Esophagus squamous epithelium (tissue), 5 donors: ENCODE data around the gene ABCC2. TPM values are rescaled to one million over a fixed set of nuclear protein-coding genes. Genes with fewer than 3 reads are reported as not detected.

ENCODE experiments used
- DNase-seq: peaks from one replicate; lab custom pipeline; 2025; lab: John Stamatoyannopoulos, UW
- H3K27ac ChIP-seq, 4 donors: fragments of 200-600 bp; sonication (generic); one replicate each; pipeline ENCODE4 v1.5.1; 2016 to 2019; ENCODE audit warnings: mild to moderate bottlenecking in 1 of 4
- H3K27me3 ChIP-seq, 4 donors: fragments of 200-600 bp; sonication (generic); 1 replicate in 3 of 4; 2 replicates in 1 of 4; pipeline versions ENCODE4 v1.5.1 to v1.6.0; 2017 to 2021; ENCODE audit warnings: antibody characterized with exemption in 1 of 4
- H3K36me3 ChIP-seq, 3 donors: fragments of 200-600 bp; sonication (generic); one replicate each; pipeline ENCODE4 v1.5.1; 2016 to 2019
- H3K4me1 ChIP-seq, 3 donors: fragments of 200-600 bp; sonication (generic); one replicate each; pipeline ENCODE4 v1.5.1; 2017 to 2019
- H3K4me3 ChIP-seq, 4 donors: fragments of 200-600 bp; sonication (generic); 1 replicate in 3 of 4; 2 replicates in 1 of 4; pipeline ENCODE4 v1.5.1; 2016 to 2019; ENCODE audit warnings: mild to moderate bottlenecking in 2 of 4, moderate library complexity in 1 of 4
- H3K9me3 ChIP-seq, 3 donors: fragments of 200-600 bp; sonication (generic); one replicate each; pipeline ENCODE4 v1.5.1; 2016 to 2019
- POLR2A ChIP-seq, 4 donors: fragments of 450-650 bp; IDR thresholded peaks; one replicate each; pipeline ENCODE4 v1.6.1; 2017; ENCODE audit warnings: antibody characterized with exemption in 4 of 4, mild to moderate bottlenecking in 4 of 4, moderate library complexity in 3 of 4
- whole genome bisulfite sequencing, 2 donors: methylation state at CpG; one replicate each; pipeline ENCODE4 v1.1.5; 2018; 5-methylcytosine and 5-hydroxymethylcytosine counted together
- intact Hi-C: fragments of 100-400 bp; cut with DNase I; formaldehyde crosslinking; loops from one replicate; pipeline ENCODE4 v1.15.0; 2022
- total RNA-seq, 4 donors: library from RNA; depleted of rRNA; stranded (reverse); fragments of >200 nt; gene quantifications; one replicate each; pipeline ENCODE4 v1.1.0, GENCODE V29; 2016
- TF ChIP-seq, protein P1 (sequence below), 6 experiments: fragments of 450-650 bp in 4 of 6; fragments of 200-600 bp in 2 of 6; sonication (generic) in 2 of 6; IDR thresholded peaks; one replicate each; pipeline ENCODE4 v1.5.1; 2016 to 2019; ENCODE audit warnings: antibody characterized with exemption in 6 of 6, mild to moderate bottlenecking in 4 of 6, moderate library complexity in 4 of 6
- donor health status: DM: yes; HTN: yes; CAD: no.

ABCC2 gene
- total RNA-seq, 4 donors from 2014 or later = 0.61 to 2.2 (median 1.1) TPM

DNA sequence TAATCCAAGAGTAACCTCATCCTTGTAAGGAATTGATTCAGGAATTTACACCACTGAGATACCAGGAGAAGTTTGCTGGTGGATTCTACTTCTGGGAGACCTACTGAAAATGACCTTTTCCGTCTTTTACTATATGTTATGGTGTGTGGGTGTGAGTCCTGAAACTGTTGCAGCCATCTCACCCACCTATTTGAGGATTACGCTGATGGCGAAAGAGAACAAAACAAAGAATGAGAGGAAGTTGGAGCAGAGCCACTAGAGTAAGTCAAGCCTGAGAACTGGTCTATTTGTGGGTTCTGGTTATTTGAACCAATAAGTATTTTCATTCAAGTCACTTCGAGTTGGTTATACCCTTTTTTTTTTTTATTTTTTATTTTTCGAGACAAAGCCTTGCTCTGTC is 12.7 kb upstream of the ABCC2 start:
- DNase-seq = no peak
- Histone ChIP-seq H3K36me3 (no peaks in the 10 kb centered on the region), H3K4me3 (no peak overlapping the region), H3K9me3 (no peaks in the 10 kb centered on the region), H3K27me3 (no peaks in the 10 kb centered on the region), H3K4me1 (no peaks in the 10 kb centered on the region), H3K27ac (no peak overlapping the region)
- 75 to 76% methylated on average over 5 of the region's 5 CpGs for WGBS, 2 donors
- TF ChIP-seq POLR2A (IDR thresholded peaks at IDR 0.05) = no peak
- TF ChIP-seq, protein P1, sequence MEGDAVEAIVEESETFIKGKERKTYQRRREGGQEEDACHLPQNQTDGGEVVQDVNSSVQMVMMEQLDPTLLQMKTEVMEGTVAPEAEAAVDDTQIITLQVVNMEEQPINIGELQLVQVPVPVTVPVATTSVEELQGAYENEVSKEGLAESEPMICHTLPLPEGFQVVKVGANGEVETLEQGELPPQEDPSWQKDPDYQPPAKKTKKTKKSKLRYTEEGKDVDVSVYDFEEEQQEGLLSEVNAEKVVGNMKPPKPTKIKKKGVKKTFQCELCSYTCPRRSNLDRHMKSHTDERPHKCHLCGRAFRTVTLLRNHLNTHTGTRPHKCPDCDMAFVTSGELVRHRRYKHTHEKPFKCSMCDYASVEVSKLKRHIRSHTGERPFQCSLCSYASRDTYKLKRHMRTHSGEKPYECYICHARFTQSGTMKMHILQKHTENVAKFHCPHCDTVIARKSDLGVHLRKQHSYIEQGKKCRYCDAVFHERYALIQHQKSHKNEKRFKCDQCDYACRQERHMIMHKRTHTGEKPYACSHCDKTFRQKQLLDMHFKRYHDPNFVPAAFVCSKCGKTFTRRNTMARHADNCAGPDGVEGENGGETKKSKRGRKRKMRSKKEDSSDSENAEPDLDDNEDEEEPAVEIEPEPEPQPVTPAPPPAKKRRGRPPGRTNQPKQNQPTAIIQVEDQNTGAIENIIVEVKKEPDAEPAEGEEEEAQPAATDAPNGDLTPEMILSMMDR (IDR thresholded peaks at IDR 0.05) = no peak
- intact Hi-C loops = no loop called here

DNA sequence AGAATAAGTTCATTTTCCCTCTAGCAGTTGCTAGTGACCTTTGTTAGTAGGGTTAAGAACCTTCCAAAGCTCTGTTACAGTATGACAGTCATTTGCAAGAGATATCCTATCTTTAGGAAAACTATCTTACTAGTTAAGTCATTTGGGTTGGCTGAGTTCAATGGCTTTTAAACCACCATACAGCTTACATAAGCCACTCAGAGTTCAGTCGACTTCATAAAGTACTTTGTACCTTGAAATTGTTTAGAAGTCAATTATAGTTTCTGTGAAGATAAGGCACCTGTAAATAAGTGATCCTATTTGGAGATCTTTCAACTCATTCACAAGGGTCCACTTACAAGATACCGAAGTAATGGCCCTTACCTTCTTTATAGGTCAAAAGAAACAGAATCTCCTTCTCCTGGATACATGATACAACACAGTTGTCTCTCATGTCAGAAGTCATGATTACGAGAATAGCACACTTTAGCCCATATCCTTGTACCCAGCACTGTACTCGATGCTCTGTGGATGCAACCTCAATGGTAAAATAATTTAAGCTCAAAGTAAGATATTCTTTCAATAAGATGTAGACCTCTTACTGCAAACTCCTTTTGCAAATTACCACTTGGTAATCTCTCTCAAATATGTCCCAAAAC is 11.9 kb upstream of the ABCC2 start:
- TF ChIP-seq POLR2A (IDR thresholded peaks at IDR 0.05) = no peak
- TF ChIP-seq, protein P1 (IDR thresholded peaks at IDR 0.05) = no peak
- H3K36me3 ChIP-seq = no peaks in the 10 kb centered on the region
- H3K9me3 ChIP-seq = no peaks in the 10 kb centered on the region
- no peak overlapping the region for H3K4me3 ChIP-seq
- no peak for DNase-seq
- intact Hi-C loops = no loop called here
- 88 to 89% methylated on average over 4 of the region's 4 CpGs for WGBS, 2 donors
- peaks cover 0 to 2% (median 0%) of the 10 kb centered on the region in 3 donors for H3K4me1 ChIP-seq
- no peaks in the 10 kb centered on the region for H3K27me3 ChIP-seq
- no peak overlapping the region for H3K27ac ChIP-seq

- peak overlapping the region; percentile 35 to 64 (median 42) for H3K27ac ChIP-seq
- TF ChIP-seq, protein P1 (IDR thresholded peaks at IDR 0.05) = no peak
- TF ChIP-seq POLR2A (IDR thresholded peaks at IDR 0.05) = no peak
These were observed 6.6 kb upstream of the ABCC2 start for GRCh38 chr10:99775850-99776249.

GRCh38 chr10:99777918-99778714 is 4.3 kb upstream of the ABCC2 start:
- no peak overlapping the region for H3K4me3 ChIP-seq
- no peaks in the 10 kb centered on the region for H3K36me3 ChIP-seq
- WGBS, 2 donors = 87% methylated on average over 1 of the region's 1 CpG
- H3K9me3 ChIP-seq = no peaks in the 10 kb centered on the region
- H3K4me1 ChIP-seq = peaks cover 0 to 33% (median 30%) of the 10 kb centered on the region in 3 donors
- intact Hi-C loops = no loop called here
- DNase-seq = no peak
- H3K27me3 ChIP-seq = no peaks in the 10 kb centered on the region
- TF ChIP-seq, protein P1 (IDR thresholded peaks at IDR 0.05) = no peak
- H3K27ac ChIP-seq = no peak overlapping the region

More at GRCh38 chr10:99775850-99776249, 6.6 kb upstream of the ABCC2 start:
- H3K36me3 ChIP-seq = no peaks in the 10 kb centered on the region
- H3K4me3 ChIP-seq = no peak overlapping the region
- H3K9me3 ChIP-seq = no peaks in the 10 kb centered on the region
- H3K27me3 ChIP-seq = no peaks in the 10 kb centered on the region
- peaks cover 0 to 29% (median 22%) of the 10 kb centered on the region in 3 donors for H3K4me1 ChIP-seq
- intact Hi-C loops = no loop called here
- DNase-seq = no peak

GRCh38 chr10:99779335-99779734 is 3.1 kb upstream of the ABCC2 start:
- Histone ChIP-seq H3K36me3 (no peaks in the 10 kb centered on the region), H3K9me3 (no peaks in the 10 kb centered on the region), H3K27ac (peak overlapping the region; percentile 69 to 84 (median 75)), H3K4me3 (peak overlapping the region in 2 of 4 donors; percentile 6 to 30), H3K27me3 (no peaks in the 10 kb centered on the region), H3K4me1 (peaks cover 0 to 41% (median 40%) of the 10 kb centered on the region in 3 donors)
- WGBS, 2 donors = 18 to 23% methylated on average over 4 of the region's 4 CpGs
- TF ChIP-seq, protein P1 (IDR thresholded peaks at IDR 0.05) = no peak
- no peak for TF ChIP-seq POLR2A (IDR thresholded peaks at IDR 0.05)
- intact Hi-C loops = no loop called here
- no peak for DNase-seq
